ENCODE data around the gene ARL4C.

ARL4C gene

DNA sequence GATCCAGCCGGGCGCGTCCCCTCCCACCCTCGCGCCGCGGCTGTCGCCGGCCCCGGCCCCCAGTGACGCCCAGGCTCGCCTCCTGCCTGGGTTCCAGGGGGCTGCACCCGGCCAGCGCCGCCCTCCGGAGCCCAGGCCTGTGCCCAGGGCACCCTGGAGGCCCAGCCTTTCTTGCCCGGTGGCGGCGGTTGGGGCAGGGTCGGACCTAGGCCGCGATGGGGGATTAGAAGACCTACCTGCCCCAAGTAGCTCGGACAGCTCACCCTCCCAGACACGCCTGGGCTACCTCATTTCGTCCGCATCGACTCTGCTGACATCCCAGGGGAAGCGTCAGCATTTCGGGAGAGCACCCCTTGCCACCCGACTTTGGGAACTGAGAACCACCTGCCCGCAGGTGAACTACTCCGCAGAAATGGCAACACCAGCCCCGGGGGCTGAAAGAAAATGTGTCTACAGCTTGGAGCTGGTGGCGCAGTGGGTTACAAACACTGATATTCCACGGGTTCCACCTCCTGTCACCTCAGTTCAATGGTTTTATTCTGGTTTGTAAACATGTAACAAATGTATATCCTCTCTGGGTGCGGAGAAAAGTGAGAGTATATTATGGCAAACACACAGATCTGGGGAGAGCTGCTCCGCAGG lies 834 bp upstream of the ARL4C start:
- no peak for DNase-seq

DNA sequence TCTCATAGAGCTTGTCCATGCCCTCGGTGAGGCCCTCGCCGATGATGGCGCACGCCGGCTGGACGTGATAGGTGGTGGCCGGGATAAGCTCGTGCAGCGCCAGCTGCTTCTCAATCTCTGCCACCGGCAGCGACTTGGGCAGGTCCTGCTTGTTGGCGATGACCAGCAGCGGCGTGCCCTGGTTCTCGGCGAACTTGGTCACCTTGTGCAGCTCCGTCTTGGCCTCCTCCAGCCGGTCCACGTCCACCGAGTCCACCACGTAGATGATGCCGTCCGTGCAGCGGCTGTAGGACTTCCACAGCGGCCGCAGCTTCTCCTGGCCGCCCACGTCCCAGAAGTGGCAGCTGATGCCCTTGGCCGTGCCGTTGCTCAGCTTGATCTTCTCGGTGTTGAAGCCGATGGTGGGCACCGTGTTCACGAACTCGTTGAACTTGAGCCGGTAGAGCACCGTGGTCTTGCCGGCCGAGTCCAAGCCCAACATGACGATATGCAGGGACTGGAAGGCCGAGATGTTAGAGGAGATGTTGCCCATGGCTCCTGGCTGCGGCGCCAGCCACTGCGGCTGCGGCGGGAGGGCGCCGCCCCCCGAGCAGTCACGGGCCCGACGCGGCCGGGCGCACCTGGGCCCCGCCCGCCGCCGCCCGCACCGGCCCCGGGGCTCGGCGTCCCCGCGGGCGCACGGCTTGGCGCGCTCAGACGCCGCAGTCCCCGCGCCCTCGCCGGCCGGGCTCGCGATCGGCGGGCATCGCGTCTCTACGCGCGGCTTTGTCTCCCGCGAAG lies 636 bp downstream of the ARL4C start:
- peak; percentile 61 for DNase-seq

DNA sequence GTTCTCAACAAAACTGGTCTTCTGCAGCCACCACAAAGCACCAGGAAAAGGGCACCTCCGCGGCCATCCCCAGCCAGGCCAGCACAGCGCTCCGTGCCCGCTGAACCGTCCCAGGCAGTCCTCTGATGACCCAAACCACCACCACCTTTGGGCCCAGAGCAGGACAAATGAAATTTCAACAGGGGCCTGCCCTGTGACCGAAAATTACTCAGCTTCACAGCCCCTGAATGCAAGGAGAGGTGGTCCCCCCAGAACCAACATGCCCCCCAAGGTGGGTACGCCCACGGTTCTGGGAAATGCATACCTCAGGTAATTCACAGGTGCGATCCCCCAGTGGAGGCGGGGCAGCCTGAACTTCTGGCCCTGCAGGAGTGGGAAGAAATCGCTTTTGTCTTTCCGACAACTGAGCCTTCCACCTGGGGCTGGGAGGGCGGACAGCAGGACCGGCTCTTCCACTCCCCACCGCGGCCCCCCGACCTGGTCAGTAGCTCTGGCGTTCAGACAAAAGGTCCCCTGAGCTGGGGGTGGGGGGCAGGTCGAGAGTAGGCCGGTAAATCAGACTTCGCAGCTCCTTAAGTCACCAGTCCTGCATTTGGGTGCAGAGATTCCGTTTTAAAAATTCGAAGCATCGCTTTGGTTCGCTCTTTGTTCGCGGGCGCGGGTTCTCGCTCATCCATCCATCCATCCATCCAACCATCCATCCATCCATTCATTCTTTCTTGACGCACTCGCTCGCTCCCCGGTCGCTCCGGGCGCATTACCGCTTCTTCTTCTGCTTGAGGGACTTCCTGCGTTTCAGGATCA lies 1.4 kb downstream of the ARL4C start:
- peak; percentile 57 for DNase-seq

DNA sequence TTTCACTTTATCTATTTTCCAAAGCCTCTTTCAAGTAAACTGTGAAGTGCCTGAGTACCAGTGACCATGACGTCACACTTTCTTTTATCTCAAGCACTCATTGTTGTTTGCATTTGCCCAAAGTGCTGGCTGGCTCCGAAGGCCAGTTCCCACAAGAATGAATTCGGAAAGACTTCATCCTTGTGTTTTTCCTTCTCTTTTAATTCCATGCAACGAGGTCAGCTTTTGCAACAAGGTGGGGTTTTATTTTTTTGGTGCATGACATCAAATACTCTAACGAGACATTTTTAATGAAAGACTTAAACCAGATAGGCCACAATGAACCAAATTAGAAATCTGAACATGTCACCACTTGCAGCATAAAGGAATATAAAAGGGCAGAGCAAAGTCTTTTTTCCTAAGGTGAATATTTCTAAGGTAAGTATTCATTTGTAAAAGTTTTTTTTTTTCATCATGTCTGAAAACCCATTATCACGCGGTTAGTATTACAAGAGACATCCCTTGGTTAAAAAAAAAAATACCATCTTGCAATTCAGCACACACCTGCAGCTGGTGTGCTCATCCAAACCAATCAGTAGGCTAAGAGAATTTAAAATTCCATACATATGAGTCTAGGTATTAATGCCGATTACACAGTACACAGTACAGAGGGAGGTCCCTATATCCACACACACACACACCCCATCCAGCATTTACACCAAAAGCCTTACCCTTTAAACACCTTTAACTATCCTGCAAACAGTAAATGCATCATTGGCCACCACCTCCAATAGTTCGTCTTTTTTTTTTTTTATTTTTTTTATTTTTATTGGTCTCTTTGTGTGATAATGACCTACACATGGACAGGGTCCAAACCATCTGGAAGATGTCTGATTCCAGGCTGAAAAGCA lies 2.3 kb downstream of the ARL4C start:
- DNase-seq: peak; percentile 49

DNA sequence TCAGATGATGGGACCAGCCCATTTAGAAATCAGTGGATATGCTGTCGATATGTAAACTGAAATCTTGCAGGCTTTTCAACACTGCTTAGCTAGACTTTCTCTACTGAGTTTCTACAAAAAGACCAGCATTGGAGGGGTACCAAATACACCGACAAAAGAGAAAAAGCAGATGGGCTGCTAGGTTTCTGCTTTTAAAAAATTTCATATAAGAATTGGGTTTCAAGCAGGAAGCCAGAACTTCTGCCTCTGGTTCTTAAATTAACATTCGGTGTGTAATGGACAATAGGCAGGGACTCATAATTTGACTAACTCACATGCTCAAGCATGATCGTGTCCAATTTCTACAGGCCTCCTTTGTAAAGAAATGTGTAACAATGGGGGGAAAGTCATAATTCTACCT lies 3.1 kb downstream of the ARL4C start:
- no peak for DNase-seq

DNA sequence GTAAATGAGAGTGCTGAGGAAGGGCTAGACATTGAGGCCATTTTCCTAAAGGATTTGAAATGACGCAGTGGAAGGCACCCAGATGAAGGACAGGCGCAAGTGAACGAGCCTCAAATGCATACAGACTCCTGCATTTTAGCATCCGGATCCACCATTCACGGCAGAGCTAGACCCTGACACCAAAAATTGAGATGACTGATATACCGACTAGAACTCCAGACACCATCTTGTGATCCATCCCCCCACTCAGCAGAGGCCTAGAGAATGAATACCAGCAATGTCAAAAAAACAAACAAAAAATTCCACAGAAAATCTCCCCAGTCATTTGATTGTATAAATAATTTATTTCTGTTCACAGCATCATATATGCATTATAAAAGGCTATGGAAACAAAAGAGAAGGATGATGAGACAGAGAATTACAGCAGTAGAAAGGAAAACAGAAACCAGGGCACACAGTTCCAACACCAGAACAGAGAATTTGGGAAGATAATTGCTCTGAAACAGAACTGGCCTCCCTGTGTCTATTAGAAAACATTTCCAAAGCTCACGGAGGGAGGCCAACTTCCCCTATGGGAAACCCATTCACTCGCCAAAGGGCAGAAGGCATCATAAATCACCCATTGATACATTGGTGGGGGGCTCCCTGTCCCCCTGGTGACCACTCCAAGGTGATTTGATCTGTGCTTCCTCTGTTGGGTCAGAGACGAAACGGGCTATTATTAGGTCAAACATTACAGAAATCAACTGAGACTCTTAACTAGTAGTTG lies 4.0 kb downstream of the ARL4C start:
- peak; percentile 18 for DNase-seq

DNA sequence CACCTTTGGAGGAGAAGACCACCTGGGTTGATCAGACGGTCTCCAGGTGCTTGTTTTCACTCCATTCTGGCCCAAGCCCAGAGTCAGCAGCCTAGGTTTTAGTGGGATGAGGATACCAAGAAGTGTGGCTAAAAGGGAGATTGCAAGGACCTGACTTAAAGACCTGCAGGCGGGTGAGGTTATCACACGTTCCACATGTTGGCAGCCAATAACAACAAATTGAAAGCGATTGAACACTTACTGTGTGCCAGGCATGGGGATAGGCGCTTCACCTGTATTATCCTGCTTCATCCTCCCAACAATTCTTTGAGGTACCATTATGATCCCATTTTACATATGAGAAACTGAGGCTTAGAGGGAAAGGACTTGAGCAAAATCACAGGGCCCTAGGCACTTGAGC lies 5.0 kb downstream of the ARL4C start:
- DNase-seq: peak; percentile 52

DNA sequence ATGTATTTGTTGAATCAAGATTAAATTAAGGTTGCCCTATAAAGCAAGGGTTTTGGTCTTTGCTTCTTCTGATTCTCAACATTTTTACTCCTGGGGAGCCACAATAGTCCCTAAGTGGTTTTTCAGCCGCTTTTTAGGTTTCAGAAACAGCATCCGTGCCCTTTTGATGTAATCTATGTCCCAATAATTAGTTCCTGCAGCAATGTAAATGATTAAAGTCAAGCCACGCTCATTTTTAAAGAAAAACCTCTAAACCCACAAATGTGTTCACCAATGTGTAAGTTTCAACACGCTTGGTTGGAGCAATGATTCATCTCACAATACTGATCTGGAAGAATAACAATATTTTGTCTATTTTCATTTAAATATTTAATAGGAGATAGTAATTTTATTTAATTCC lies 5.6 kb downstream of the ARL4C start:
- DNase-seq: no peak

DNA sequence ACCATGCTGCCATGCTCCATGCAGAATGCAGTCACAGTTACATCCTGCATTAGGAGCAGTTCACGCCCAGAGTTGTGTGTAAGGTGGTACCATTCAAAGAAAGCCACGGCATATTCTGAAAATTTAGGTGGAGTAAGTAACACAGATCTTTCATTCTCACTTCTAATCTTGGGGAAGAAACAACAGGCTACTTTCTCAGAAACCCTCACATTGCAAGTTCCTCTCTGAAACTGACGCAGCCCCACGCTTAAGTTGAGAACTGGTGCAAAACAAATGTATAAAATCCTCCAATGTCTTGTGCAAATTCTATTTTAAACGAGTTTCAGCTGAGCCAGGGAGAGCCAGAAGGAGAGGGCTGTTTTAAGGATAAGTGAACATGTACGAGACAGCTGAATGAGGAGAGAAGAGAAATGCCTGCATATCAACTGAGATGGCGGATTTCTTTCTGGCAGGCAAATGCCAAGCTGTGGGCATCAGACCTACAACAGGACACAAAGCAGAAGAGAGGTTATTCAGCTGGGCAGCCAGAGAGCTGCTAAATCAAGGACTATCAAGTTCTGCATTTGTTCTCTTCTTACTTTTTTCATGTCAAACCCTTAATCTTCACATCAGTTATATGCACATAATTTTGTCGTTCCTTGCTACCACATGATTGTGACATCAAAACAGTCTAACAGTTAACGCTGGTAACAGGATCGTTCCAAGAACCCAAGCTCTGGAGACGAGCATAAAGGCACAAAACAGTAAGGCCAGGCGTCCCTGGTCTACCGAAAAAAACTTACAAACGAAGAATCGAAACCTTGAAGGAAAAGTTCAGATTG lies 6.4 kb downstream of the ARL4C start:
- peak; percentile 71 for DNase-seq

DNA sequence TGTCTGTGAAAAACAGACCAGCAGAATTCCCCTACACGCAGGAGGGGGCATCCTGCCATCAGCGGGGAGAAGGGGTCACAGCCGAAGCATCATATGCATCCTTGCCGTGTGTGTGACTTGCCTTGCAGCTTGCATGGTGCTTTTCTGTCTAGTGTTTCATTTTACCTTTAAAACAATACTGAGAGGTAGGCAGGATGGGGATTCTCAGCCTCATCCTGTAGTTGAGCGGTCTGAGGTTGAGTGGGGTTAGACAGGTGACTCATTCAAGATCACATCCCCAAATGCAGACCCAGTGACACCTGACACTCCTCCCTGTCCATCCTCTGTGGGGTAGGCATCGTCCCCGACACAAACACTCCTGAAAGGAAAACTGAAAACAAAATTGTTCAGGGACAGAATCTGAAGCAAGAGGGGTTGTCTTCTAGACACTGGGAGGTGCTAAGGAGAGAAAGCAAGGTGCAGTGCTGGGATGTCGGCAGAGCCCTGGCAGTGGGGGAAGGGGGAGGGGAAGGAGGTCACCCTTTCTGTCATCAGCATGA lies 7.9 kb downstream of the ARL4C start:
- peak; percentile 83 for DNase-seq

DNA sequence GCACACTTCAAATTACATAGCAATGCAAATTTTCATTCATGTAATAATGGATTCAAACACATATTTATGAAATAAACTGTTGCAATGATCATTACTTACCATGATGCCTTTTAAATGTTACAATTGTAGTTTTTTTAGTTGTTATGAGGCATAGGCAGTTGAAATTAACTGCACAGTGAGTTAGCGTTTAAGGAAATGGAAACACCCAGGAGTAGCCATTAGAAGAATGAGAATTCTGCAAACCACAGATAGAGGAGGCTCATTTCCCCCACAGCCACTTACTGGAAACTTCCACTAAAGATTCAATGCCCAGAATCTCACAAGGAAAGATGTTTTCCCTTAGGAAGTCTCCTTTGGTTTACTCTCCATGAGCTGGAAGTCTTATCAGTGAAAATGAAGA lies 8.4 kb downstream of the ARL4C start:
- no peak for DNase-seq

DNA sequence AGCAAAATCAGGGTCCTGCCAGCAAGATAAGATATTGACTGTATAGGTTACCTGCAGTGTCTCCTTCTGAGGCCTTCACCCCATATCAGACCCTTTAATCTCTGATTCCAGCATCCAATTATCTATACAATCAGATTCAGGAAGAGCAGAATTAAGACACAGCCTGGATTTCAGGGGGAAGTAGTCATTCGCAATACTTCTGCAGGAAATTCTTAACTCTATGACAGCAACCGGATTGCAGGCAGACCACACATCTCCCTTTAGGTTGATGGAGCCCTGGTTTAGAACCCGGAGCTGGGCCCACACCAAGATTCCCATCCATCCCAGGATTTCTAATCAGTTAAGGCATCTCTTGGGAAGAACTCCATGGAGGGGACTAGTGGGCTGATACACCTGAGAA lies 9.5 kb downstream of the ARL4C start:
- DNase-seq: no peak

DNA sequence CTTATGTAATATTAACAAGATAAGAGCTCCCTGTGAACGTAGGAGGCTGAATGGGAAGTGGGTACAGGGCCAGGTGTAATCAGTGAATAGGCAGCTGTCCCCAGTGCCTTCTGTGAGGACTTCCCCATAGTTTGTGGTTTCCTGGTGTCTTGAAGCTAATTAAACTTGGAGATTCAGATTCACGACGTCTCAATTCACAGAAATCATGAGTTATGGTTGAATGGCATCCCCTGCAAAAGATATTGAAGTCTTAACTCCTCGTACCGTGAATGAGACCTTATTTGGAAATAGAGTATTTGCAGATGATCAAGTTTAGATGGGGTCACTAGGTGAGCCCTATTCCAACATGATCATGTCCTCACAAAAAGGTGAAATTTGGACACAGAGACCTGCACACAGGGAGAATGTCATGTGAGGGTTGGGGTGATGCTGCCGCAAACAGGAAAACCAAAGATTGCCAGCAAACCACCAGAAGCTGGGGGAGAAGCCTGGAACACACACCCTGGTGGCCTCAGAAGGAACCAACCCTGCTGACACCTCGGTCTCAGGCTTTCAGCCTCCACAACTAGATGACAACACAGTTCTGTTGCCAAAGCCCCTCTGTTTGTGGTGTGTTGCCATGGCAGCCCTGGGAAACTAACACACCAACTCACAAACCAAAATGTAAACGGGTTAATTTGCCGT lies 13.2 kb downstream of the ARL4C start:
- DNase-seq: peak; percentile 94

DNA sequence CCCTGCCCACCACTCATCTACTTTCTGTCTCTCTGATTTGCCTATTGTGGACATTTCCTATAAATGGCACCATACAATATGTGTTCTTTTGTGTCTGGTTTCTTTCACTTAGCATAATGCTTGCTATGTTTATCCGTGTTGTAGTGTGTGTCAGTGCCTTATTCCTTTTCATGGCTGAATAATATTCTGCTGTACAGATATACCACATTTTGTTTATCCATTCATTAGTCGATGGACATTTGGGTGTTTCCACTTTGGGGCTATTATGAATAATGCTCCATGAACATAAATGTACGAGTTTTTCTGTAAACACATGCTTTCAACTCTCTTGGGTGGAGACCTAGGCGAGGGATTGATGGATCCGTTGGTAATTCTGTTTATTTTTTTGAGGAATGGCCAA lies 15.6 kb downstream of the ARL4C start:
- no peak for DNase-seq

DNA sequence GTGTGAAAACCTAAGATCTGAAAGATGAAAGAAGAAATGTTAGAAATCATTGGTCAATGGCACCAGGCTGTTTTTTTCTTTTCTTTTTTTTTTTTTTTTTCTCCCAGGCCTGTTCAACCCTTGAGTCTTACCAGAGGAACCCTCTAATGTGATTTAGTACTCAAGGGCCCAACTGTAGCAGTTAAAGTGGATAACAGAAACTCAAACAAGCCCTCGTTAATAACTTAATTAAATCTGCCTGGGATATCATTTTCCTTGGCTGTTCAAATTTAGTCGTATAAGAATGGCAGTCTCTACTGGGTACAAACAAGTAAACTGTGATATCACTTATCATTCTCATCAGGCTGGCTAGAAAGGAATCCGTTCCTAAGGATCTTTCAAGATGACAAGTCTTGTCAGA lies 16.5 kb downstream of the ARL4C start:
- no peak for DNase-seq

DNA sequence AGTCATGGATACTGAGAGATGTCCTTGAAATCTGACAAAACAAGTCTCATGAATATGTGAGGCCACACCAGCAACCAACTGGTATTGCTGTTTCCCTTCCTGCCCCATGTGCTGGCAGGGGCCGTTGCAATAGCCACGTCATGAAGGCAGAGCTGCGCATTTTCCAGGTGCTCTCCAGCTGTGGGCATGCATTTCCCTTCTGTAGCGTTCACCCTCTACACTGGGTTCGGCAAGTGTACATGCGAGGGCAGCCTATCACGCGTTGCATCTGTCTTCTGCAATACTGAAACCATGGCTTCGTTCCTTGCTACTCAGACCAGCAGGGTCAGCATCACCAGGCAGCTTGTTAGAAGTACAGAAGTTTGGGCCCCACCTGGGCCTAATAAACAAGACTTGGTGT lies 17.4 kb downstream of the ARL4C start:
- no peak for DNase-seq

DNA sequence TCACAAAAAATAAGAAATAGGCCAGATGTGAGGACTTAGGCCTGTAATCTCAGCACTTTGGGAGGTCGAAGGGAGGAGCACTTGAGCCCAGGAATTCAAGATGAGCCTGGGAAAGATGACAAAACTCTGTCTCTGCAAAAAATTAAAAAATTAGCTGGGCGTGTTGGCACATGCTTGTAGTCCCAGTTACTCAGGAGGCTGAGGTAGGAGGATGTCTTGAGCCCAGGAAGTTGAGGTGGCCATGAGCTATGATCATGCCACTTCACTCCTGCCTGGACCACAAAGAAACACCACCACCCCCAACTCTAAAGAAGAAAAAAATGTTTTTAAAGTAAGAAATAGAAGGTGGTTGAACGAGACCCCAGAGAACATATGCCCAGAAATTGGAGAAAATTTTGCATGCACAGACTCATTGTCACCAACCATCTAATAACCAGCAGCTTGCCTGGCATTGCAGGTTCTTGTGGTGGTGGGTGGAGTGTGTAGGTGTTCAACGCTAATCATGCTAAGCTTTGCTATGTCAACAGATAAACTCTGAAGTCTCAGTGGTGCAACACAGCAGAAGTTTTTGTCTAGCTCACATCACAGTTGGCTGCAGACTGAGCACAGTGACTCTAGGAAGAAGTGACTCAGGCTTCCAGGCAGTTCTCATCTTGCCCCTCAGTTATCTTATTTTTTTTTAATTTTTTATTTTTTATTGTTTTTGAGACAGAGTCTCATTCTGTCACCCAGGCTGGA lies 18.6 kb downstream of the ARL4C start:
- DNase-seq: no peak

DNA sequence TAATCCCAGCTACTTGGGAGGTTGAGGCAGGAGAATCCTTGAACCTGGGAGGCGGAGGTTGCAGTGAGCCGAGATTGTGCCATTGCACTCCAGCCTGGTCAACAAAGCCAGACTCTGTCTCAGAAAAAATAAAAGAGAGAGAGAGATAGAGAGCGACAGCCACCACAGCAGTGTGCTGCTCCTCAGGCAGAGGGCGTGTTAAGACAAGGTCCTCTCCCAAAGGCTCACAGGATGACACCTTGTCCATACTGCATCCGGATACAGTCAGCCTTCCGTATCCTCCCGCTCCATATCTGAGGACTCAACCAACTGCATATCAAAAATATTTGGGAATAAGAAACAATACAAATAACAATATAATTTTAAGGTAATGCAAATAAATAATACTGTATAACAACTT lies 20.1 kb downstream of the ARL4C start:
- no peak for DNase-seq

DNA sequence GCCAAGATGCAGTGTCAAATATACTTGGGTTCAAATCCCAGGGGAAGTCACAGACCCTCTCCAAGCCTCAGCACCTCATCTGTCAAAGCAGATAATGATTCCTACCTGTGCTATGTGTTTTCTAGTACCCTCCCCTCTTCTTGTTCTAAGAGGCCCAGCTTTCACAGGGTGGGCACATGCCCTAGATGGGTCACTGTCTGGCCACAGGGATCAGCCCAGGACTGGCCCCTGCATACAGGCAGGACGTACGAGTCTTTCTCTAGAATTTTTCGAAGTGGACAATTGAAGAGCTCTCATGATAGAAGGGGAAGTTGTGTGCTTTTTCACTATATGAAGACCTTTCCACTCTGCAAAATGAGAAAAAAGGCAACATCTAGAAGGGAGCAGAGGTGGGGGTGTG lies 22.2 kb downstream of the ARL4C start:
- DNase-seq: peak; percentile 0

DNA sequence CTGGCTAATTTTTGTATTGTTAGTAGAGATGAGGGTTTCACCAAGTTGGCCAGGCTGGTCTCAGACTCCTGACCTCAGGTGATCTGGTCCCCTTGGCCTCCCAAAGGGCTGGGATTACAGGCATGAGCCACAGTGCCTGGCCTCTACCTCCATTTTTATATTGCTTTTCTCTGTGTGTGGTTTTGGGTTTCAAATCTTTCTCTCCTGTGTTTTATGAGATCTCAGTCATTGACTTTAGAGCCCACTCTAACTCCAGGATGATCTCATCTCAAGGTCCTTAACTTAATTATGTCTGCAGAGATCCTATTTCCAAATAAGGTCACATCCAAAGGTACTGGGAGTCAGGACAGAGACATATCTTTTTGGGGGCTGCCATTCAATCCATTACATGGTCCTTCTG lies 24.7 kb downstream of the ARL4C start:
- DNase-seq: no peak

All from CD4-positive, alpha-beta T cell treated with Interleukin-15 for 1 hour (primary cell).